Measurements from ENCODE around the gene HILPDA. TPM values are rescaled to one million over a fixed set of nuclear protein-coding genes. Genes with fewer than 3 reads are reported as not detected.

The HILPDA gene
- total RNA-seq: 157 TPM

GRCh38 chr7:128455543-128456254 is at the start of gene HILPDA:
HILPDA (plus strand) TSS chr7:128455878; CDS start chr7:128457269, 1,391 bp downstream.
- ATAC-seq: peak; percentile 91

DNA sequence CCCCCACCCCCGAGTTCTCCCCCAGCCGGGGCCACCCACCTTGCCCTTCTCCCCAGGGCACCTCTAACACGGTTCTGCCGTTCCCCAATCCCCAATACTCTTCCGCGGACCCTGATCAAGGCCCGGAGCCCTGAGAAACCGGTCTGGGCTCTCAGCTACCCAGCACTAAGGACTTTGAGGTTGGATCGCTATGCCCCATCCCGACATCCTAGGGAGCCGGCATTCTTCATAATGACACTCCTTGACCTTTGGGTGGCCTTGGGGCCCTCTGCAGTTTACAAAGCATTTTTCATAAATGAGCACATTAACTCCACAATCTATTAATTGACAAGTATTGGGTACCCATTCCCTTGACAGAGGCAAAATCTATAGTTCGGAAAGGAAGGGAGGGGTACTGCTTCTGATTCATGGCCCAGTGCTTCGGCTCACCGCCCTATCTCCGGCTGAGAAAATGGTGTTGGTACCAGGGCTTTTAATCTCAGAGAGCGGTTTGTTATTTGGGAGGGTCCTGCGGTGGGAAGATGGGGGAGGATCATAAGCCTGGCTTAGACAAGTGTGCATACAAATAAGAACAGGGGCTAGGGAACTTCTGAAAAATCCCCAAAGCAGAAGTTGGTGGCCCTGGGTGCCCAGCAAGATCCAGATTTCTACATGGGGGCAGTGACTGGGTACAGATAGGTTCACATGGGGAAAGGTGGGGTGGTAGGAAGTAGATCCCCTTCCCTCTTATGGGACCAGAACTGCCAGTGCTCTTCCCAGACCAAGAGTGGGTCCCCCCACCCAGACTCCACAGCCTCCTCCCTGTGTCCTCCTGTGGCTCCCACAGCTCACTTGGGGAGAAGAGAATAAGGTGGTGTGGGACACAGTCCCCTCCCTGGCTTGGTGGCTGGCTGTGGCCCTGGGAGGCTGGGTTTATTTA is 49.1 kb upstream of the HILPDA start:
- ATAC-seq: no peak

- no peak for ATAC-seq
Measured at GRCh38 chr7:128407233-128407589, 48.5 kb upstream of the HILPDA start.

DNA sequence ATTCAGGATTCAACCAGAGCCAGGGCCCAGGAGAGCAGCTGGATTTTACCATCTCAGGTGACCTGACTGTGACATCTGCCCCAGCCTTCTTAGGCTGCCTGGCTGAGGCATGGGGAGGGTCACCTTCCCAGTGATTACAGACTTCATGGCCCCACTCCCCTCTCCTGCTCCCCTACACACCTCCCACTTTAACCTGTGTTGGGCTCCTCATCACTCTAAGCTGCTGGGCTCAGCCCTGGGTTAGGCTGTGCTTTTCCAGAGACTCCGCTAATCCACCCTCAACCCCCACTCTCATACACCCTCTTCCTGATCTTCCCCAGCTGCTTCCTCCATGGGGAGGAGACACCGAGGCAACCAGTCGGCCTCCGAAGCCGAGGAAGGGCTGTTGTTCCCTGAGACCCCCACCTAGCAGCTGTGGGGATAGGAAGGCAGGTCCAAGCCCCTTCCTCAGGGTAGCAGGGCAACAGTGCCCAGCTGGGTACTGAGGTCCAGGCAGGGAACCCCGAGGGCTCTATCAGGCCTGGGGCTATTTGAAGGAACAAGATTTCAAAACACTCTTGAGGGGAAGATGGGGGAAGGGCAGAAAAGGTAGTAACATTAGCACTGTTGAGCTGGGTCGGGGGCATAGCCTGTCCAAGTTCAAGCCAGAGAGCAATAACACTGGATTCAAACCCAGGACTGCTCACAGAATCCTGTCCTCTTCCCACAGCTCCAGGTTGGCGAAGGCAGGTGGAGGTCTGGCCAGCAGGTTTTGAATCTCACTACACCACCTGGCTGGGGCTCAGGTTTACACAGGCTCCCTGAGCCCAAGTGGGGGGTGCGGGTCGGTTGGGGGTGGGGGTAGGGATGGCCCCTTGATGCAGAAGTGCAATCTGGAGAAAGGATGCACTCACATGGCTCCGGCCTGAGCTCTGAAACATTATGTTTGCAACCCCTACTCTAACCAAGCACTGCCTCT is 47.6 kb upstream of the HILPDA start:
- ATAC-seq: no peak

GRCh38 chr7:128408709-128409595 is 46.7 kb upstream of the HILPDA start:
- ATAC-seq: peak; percentile 38

- peak; percentile 89 for ATAC-seq
Measured at GRCh38 chr7:128409596-128410450, 45.9 kb upstream of the HILPDA start, which contains the start of gene IMPDH1. IMPDH1 (minus strand) TSS chr7:128409982; CDS start chr7:128409901, 81 bp downstream.

- peak; percentile 34 for ATAC-seq
Measured at GRCh38 chr7:128410451-128410753, 45.3 kb upstream of the HILPDA start.

- peak; percentile 19 for ATAC-seq
Measured at GRCh38 chr7:128415217-128415785, 40.4 kb upstream of the HILPDA start.

- no peak for ATAC-seq
Measured at GRCh38 chr7:128417071-128417470, 38.6 kb upstream of the HILPDA start.

- no peak for ATAC-seq
Measured at GRCh38 chr7:128419257-128419656, 36.4 kb upstream of the HILPDA start.

- ATAC-seq: no peak
Measured at GRCh38 chr7:128420773-128421172, 34.9 kb upstream of the HILPDA start.

- no peak for ATAC-seq
Measured at GRCh38 chr7:128421384-128421783, 34.3 kb upstream of the HILPDA start.

DNA sequence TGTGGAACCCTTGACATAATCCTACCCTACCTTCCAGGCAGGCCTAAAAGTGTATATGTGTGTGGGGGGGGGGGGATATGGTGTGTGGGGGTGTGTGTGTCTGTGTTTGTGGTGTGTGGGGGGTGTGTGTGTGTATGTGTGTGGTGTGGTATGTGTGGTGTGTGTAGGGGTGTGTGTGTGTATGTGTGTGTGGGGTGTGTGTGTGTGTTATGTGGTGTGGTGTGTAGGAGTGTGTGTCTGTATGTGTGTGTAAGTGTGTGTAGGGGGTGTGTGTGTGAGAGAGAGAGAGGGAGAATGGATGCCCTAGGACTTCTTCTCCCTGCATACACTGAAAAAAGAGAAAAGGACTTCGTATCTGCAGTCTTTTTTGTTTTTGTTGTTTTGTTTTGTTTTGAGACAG is 33.6 kb upstream of the HILPDA start:
- ATAC-seq: no peak

DNA sequence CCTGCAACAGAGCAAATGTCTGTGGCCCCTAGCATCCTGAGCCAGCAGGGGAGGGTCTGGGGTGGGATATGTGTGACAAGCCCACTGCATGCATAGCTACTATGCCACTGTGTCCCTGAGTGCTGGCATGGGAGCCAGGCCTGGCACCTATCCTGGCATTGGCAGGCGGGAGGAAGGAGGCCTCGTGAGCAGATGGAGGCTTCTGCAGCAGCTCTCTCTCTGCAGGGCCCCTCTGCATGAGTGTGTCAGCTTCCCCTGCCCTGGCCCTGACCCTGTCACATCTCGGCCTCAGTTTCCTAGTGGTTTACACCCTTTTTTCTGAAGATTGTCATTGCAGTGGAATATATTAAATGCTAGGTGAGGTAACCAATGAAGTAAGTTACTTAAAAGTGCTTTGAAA is 32.8 kb upstream of the HILPDA start:
- ATAC-seq: no peak

GRCh38 chr7:128424686-128425275 is 30.9 kb upstream of the HILPDA start:
- ATAC-seq: no peak

- peak; percentile 61 for ATAC-seq
Measured at GRCh38 chr7:128425850-128426249, 29.8 kb upstream of the HILPDA start.

DNA sequence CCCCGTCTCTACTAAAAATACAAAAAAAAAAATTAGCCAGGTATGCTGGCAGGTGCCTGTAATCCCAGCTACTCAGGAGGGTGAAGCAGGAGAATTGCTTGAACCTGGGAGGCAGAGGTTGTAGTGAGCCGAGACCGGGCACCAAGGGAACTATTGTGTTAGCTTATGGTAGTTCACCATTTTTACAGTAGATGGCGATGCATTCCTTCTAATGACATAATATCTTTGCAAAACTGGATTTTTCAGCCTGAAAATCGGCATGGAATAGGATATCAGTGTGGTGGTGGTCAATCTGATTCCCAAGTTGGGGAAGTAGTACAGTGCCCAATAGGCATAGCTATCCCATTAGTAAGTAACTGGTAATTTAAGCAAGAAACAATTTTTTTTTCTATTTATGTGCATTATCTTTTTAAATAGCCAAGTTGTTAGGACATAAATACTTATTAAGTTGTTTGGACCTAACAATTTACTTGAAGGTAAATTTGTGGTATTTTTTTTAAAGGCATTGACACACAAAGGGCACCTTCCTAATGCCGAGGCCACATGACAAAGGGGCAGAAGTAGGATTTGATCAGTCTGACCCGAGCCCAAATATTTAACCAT is 28.3 kb upstream of the HILPDA start:
- ATAC-seq: peak; percentile 27

- ATAC-seq: no peak
Measured at GRCh38 chr7:128430207-128430606, 25.5 kb upstream of the HILPDA start.

- ATAC-seq: peak; percentile 86
Measured at GRCh38 chr7:128431221-128431620, 24.5 kb upstream of the HILPDA start.
